Measurements from ENCODE around the gene FGD3. TPM values are rescaled to one million over a fixed set of nuclear protein-coding genes. Genes with fewer than 3 reads are reported as not detected.

Gene FGD3
- polyA plus RNA-seq, 1 donor = 7.2 TPM

- peak overlapping the region; percentile 73 for H3K27ac ChIP-seq (ENCODE audit: low read length)
- no CpG with 5 or more reads among the region's 8 CpGs for WGBS (ENCODE audit: insufficient coverage, low lambda C conversion rate)
- peak in 1 of 2 donors; percentile 39 for DNase-seq
- no peaks in the 10 kb centered on the region for H3K36me3 ChIP-seq (ENCODE audit: control insufficient read depth, insufficient read depth, low read length)
- no peak overlapping the region for H3K4me3 ChIP-seq (ENCODE audit: low read length)
- no peaks in the 10 kb centered on the region for H3K27me3 ChIP-seq (ENCODE audit: control insufficient read depth, insufficient read depth, low read length)
- peaks cover 38% of the 10 kb centered on the region for H3K4me1 ChIP-seq (ENCODE audit: control insufficient read depth, insufficient read depth, low read length)
- no peaks in the 10 kb centered on the region for H3K9me3 ChIP-seq (ENCODE audit: control insufficient read depth, low read depth, low read length)
Observed at GRCh38 chr9:93060746-93061259, 113.5 kb downstream of the FGD3 start.

GRCh38 chr9:93061260-93061751 is 114.0 kb downstream of the FGD3 start:
- WGBS (ENCODE audit: insufficient coverage, low lambda C conversion rate) = no CpG with 5 or more reads among the region's 4 CpGs
- H3K9me3 ChIP-seq (ENCODE audit: control insufficient read depth, low read depth, low read length) = no peaks in the 10 kb centered on the region
- no peaks in the 10 kb centered on the region for H3K36me3 ChIP-seq (ENCODE audit: control insufficient read depth, insufficient read depth, low read length)
- peak overlapping the region; percentile 73 for H3K27ac ChIP-seq (ENCODE audit: low read length)
- no peak for DNase-seq
- H3K4me1 ChIP-seq (ENCODE audit: control insufficient read depth, insufficient read depth, low read length) = peaks cover 38% of the 10 kb centered on the region
- no peak overlapping the region for H3K4me3 ChIP-seq (ENCODE audit: low read length)
- no peaks in the 10 kb centered on the region for H3K27me3 ChIP-seq (ENCODE audit: control insufficient read depth, insufficient read depth, low read length)

GRCh38 chr9:93061791-93062763 is 114.8 kb downstream of the FGD3 start:
- no peaks in the 10 kb centered on the region for H3K27me3 ChIP-seq (ENCODE audit: control insufficient read depth, insufficient read depth, low read length)
- peak overlapping the region; percentile 73 for H3K27ac ChIP-seq (ENCODE audit: low read length)
- H3K9me3 ChIP-seq (ENCODE audit: control insufficient read depth, low read depth, low read length) = no peaks in the 10 kb centered on the region
- no peaks in the 10 kb centered on the region for H3K36me3 ChIP-seq (ENCODE audit: control insufficient read depth, insufficient read depth, low read length)
- no CpG with 5 or more reads among the region's 19 CpGs for WGBS (ENCODE audit: insufficient coverage, low lambda C conversion rate)
- peak; percentile 85 to 97 for DNase-seq
- peaks cover 38% of the 10 kb centered on the region for H3K4me1 ChIP-seq (ENCODE audit: control insufficient read depth, insufficient read depth, low read length)
- H3K4me3 ChIP-seq (ENCODE audit: low read length) = no peak overlapping the region

- no peak overlapping the region for H3K27ac ChIP-seq (ENCODE audit: low read length)
- H3K9me3 ChIP-seq (ENCODE audit: control insufficient read depth, low read depth, low read length) = no peaks in the 10 kb centered on the region
- WGBS (ENCODE audit: insufficient coverage, low lambda C conversion rate) = 80% methylated on average over 1 of the region's 12 CpGs
- DNase-seq = peak in 1 of 2 donors; percentile 58
- no peaks in the 10 kb centered on the region for H3K36me3 ChIP-seq (ENCODE audit: control insufficient read depth, insufficient read depth, low read length)
- H3K4me1 ChIP-seq (ENCODE audit: control insufficient read depth, insufficient read depth, low read length) = peaks cover 28% of the 10 kb centered on the region
- H3K4me3 ChIP-seq (ENCODE audit: low read length) = no peak overlapping the region
- H3K27me3 ChIP-seq (ENCODE audit: control insufficient read depth, insufficient read depth, low read length) = no peaks in the 10 kb centered on the region
Observed at GRCh38 chr9:93064392-93065134, 117.2 kb downstream of the FGD3 start.

- no peak overlapping the region for H3K4me3 ChIP-seq (ENCODE audit: low read length)
- DNase-seq = no peak
- H3K27me3 ChIP-seq (ENCODE audit: control insufficient read depth, insufficient read depth, low read length) = no peaks in the 10 kb centered on the region
- peaks cover 22% of the 10 kb centered on the region for H3K4me1 ChIP-seq (ENCODE audit: control insufficient read depth, insufficient read depth, low read length)
- H3K27ac ChIP-seq (ENCODE audit: low read length) = no peak overlapping the region
- H3K9me3 ChIP-seq (ENCODE audit: control insufficient read depth, low read depth, low read length) = no peaks in the 10 kb centered on the region
- H3K36me3 ChIP-seq (ENCODE audit: control insufficient read depth, insufficient read depth, low read length) = no peaks in the 10 kb centered on the region
- WGBS (ENCODE audit: insufficient coverage, low lambda C conversion rate) = 88% methylated on average over 3 of the region's 15 CpGs
Observed at GRCh38 chr9:93065135-93065720, 117.9 kb downstream of the FGD3 start.

GRCh38 chr9:93066978-93067603 is 119.8 kb downstream of the FGD3 start:
- H3K9me3 ChIP-seq (ENCODE audit: control insufficient read depth, low read depth, low read length) = no peaks in the 10 kb centered on the region
- WGBS (ENCODE audit: insufficient coverage, low lambda C conversion rate) = 100% methylated on average over 2 of the region's 3 CpGs
- H3K27ac ChIP-seq (ENCODE audit: low read length) = no peak overlapping the region
- no peak for DNase-seq
- no peak overlapping the region for H3K4me3 ChIP-seq (ENCODE audit: low read length)
- H3K36me3 ChIP-seq (ENCODE audit: control insufficient read depth, insufficient read depth, low read length) = no peaks in the 10 kb centered on the region
- H3K27me3 ChIP-seq (ENCODE audit: control insufficient read depth, insufficient read depth, low read length) = no peaks in the 10 kb centered on the region
- peaks cover 12% of the 10 kb centered on the region for H3K4me1 ChIP-seq (ENCODE audit: control insufficient read depth, insufficient read depth, low read length)

GRCh38 chr9:93068956-93069355 is 121.6 kb downstream of the FGD3 start:
- Histone ChIP-seq H3K27ac (ENCODE audit: low read length) (no peak overlapping the region), H3K36me3 (ENCODE audit: control insufficient read depth, insufficient read depth, low read length) (no peaks in the 10 kb centered on the region), H3K4me1 (ENCODE audit: control insufficient read depth, insufficient read depth, low read length) (no peaks in the 10 kb centered on the region), H3K27me3 (ENCODE audit: control insufficient read depth, insufficient read depth, low read length) (no peaks in the 10 kb centered on the region), H3K4me3 (ENCODE audit: low read length) (no peak overlapping the region), H3K9me3 (ENCODE audit: control insufficient read depth, low read depth, low read length) (no peaks in the 10 kb centered on the region)
- DNase-seq = no peak
- WGBS (ENCODE audit: insufficient coverage, low lambda C conversion rate) = 100% methylated on average over 2 of the region's 4 CpGs

GRCh38 chr9:93071464-93071863 is 124.1 kb downstream of the FGD3 start:
- Histone ChIP-seq H3K4me1 (ENCODE audit: control insufficient read depth, insufficient read depth, low read length) (no peaks in the 10 kb centered on the region), H3K27me3 (ENCODE audit: control insufficient read depth, insufficient read depth, low read length) (no peaks in the 10 kb centered on the region), H3K27ac (ENCODE audit: low read length) (no peak overlapping the region), H3K4me3 (ENCODE audit: low read length) (no peak overlapping the region), H3K36me3 (ENCODE audit: control insufficient read depth, insufficient read depth, low read length) (no peaks in the 10 kb centered on the region), H3K9me3 (ENCODE audit: control insufficient read depth, low read depth, low read length) (no peaks in the 10 kb centered on the region)
- no CpG with 5 or more reads among the region's 7 CpGs for WGBS (ENCODE audit: insufficient coverage, low lambda C conversion rate)
- no peak for DNase-seq

GRCh38 chr9:93072383-93072795 is 125.1 kb downstream of the FGD3 start:
- H3K9me3 ChIP-seq (ENCODE audit: control insufficient read depth, low read depth, low read length) = no peaks in the 10 kb centered on the region
- H3K27ac ChIP-seq (ENCODE audit: low read length) = no peak overlapping the region
- no peak overlapping the region for H3K4me3 ChIP-seq (ENCODE audit: low read length)
- no peaks in the 10 kb centered on the region for H3K4me1 ChIP-seq (ENCODE audit: control insufficient read depth, insufficient read depth, low read length)
- WGBS (ENCODE audit: insufficient coverage, low lambda C conversion rate) = no CpG with 5 or more reads among the region's 5 CpGs
- H3K36me3 ChIP-seq (ENCODE audit: control insufficient read depth, insufficient read depth, low read length) = no peaks in the 10 kb centered on the region
- no peaks in the 10 kb centered on the region for H3K27me3 ChIP-seq (ENCODE audit: control insufficient read depth, insufficient read depth, low read length)
- DNase-seq = no peak

Data from large intestine (tissue), 3 donors.